ENCODE data around the gene C3orf18. TPM values are rescaled to one million over a fixed set of nuclear protein-coding genes. Genes with fewer than 3 reads are reported as not detected.
A peak's percentile ranks its signal among the peaks of the same experiment; 100 is the strongest.

Gene C3orf18
- total RNA-seq, 3 donors from 2014 or later (not counting 1 experiment from before 2014, with no cell fraction given): 7.5 to 15.3 (median 11.7) TPM

DNA sequence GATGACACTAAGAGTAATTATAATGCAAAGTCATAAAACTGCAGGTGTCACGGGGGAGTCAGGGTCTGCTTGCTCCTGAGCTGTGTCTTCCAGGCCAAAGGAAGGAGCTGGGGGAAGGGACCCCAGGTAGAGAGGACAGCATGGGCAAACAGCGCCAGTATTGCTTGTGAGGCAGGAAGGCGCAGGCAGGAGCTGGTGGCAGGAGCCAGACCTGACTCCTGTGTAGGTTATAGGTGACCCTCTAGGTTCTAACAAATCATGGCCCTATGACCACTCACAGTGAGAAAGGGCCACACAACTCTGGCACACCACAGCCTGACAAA, 42.2 kb upstream of the C3orf18 start:
- ATAC-seq (no peak), DNase-seq (peak in 1 of 2 donors; percentile 42)
- Histone ChIP-seq H3K27me3 (ENCODE audit: control insufficient read depth, insufficient read depth, low read length) (no peaks in the 10 kb centered on the region), H3K36me3 (ENCODE audit: control insufficient read depth, insufficient read depth, low read length) (peaks cover 43% of the 10 kb centered on the region), H3K27ac (ENCODE audit: low read length) (peak overlapping the region; percentile 56), H3K4me1 (ENCODE audit: control insufficient read depth, insufficient read depth, low read length) (peaks cover 93% of the 10 kb centered on the region), H3K9me3 (ENCODE audit: control insufficient read depth, insufficient read depth, low read length) (no peaks in the 10 kb centered on the region), H3K4me3 (ENCODE audit: low read length) (peak overlapping the region; percentile 78)
- H3K9me3 Mint-ChIP-seq: no peaks in the 10 kb centered on the region
- no peaks in the 10 kb centered on the region for H3K27me3 Mint-ChIP-seq (ENCODE audit: low read depth in 2 of 2)
- H3K27ac Mint-ChIP-seq: peak overlapping the region; percentile 90 to 93
- H3K4me1 Mint-ChIP-seq: peaks cover 85 to 93% of the 10 kb centered on the region in 2 donors
- intact Hi-C loops (cut with micrococcal nuclease): no loop called here
- H3K36me3 Mint-ChIP-seq: peaks cover 10% of the 10 kb centered on the region
- H3K4me3 Mint-ChIP-seq: peak overlapping the region; percentile 97
- no peak for TF ChIP-seq CTCF (IDR thresholded peaks at IDR 0.05)
- 57% methylated on average over 3 of the region's 3 CpGs for WGBS (ENCODE audit: insufficient coverage)

DNA sequence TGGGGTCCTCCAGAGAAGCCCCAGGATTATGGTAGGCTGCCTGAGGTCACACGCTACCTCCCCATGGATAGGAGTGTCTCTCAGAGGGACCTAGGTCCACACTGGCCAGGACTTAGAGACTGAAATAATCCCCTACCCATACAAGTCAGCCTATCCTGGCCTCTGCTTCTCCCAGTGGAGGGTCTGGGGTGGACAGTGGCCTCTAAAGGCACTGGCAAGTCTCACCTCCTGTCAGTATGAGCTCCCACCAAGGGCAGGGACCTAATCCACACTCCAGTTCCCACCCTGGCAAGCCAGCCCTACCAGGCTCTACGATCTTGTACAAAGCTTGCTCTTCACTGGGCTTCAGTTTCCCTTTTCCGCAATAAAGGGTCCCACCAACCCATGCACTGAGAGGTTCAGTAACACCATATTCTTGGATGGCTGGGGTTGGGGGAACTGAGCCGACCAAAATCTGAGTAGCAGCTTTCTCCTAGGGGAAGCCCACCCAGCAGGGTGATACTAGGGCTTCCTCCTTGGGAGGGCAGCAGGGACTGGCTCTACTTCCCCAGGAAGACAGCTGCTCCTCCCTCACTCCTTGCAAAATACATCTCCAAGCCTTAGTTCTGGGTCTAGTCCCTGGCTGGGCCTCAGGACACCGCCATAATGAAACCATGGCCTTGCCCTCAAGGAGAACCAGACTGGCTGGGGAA, 41.7 kb upstream of the C3orf18 start:
- WGBS (ENCODE audit: insufficient coverage): 67% methylated on average over 5 of the region's 5 CpGs
- no peak for ATAC-seq
- Histone ChIP-seq H3K4me1 (ENCODE audit: control insufficient read depth, insufficient read depth, low read length) (peaks cover 97% of the 10 kb centered on the region), H3K4me3 (ENCODE audit: low read length) (peak overlapping the region; percentile 78), H3K27ac (ENCODE audit: low read length) (peak overlapping the region; percentile 56), H3K9me3 (ENCODE audit: control insufficient read depth, insufficient read depth, low read length) (no peaks in the 10 kb centered on the region), H3K36me3 (ENCODE audit: control insufficient read depth, insufficient read depth, low read length) (peaks cover 48% of the 10 kb centered on the region), H3K27me3 (ENCODE audit: control insufficient read depth, insufficient read depth, low read length) (no peaks in the 10 kb centered on the region)
- Mint-ChIP-seq H3K27ac (peak overlapping the region; percentile 90 to 93), H3K4me3 (peak overlapping the region; percentile 97), H3K4me1 (peaks cover 89 to 94% of the 10 kb centered on the region in 2 donors), H3K9me3 (no peaks in the 10 kb centered on the region), H3K36me3 (peaks cover 12% of the 10 kb centered on the region), H3K27me3 (ENCODE audit: low read depth in 2 of 2) (no peaks in the 10 kb centered on the region)
- intact Hi-C loops (cut with micrococcal nuclease): no loop called here
- no peak for TF ChIP-seq CTCF (IDR thresholded peaks at IDR 0.05)
- no peak for DNase-seq

DNA sequence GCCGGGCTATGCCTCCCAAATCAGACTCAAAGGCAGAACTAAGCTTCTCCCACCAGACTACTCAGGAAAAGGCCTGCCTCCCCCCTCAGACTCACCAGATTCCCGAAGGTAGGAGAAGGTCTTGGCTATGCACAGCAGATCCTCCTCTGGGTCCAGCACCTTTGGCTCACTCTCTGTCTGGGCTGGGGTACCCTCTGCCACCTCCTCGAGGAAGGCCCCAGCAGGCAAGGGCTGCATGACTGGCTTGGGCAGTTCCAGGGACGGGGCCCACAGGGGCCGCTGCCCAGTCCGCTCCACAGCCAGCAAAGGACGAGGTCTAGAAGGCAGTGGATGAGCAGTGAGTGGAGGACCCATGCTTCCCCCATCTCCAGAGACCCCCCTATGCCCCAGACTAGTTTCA, 40.7 kb upstream of the C3orf18 start:
- ATAC-seq (no peak), DNase-seq (no peak)
- no peaks in the 10 kb centered on the region for H3K27me3 Mint-ChIP-seq (ENCODE audit: low read depth in 2 of 2)
- peak overlapping the region; percentile 97 for H3K4me3 Mint-ChIP-seq
- H3K9me3 ChIP-seq (ENCODE audit: control insufficient read depth, insufficient read depth, low read length): no peaks in the 10 kb centered on the region
- H3K27ac ChIP-seq (ENCODE audit: low read length): peak overlapping the region; percentile 14
- peaks cover 89 to 95% of the 10 kb centered on the region in 2 donors for H3K4me1 Mint-ChIP-seq
- H3K9me3 Mint-ChIP-seq: no peaks in the 10 kb centered on the region
- 80% methylated on average over 7 of the region's 7 CpGs for WGBS (ENCODE audit: insufficient coverage)
- H3K27me3 ChIP-seq (ENCODE audit: control insufficient read depth, insufficient read depth, low read length): no peaks in the 10 kb centered on the region
- H3K27ac Mint-ChIP-seq: peak overlapping the region; percentile 90 to 93
- H3K36me3 Mint-ChIP-seq: peaks cover 18% of the 10 kb centered on the region
- H3K4me1 ChIP-seq (ENCODE audit: control insufficient read depth, insufficient read depth, low read length): peaks cover 97% of the 10 kb centered on the region
- H3K36me3 ChIP-seq (ENCODE audit: control insufficient read depth, insufficient read depth, low read length): peaks cover 50% of the 10 kb centered on the region
- peak overlapping the region; percentile 78 for H3K4me3 ChIP-seq (ENCODE audit: low read length)
- TF ChIP-seq CTCF (IDR thresholded peaks at IDR 0.05): no peak
- intact Hi-C loops (cut with micrococcal nuclease): no loop called here
